Gastroesophageal sphincter (tissue), 3 donors: ENCODE data around the gene WBP4.

Experiments used
- EP300 ChIP-seq: sonication (generic); formaldehyde crosslinking; IDR thresholded peaks from one replicate; pipeline ENCODE4 v1.6.1; 2017; ENCODE audit warnings: antibody characterized with exemption, mild to moderate bottlenecking
- POLR2A ChIP-seq, 2 donors: fragments of 450-650 bp; IDR thresholded peaks; one replicate each; pipeline ENCODE4 v1.6.1; 2017; ENCODE audit warnings: antibody characterized with exemption in 2 of 2, mild to moderate bottlenecking in 2 of 2, moderate library complexity in 1 of 2
- POLR2AphosphoS5 ChIP-seq: sonication (generic); formaldehyde crosslinking; IDR thresholded peaks from one replicate; pipeline ENCODE4 v1.6.1; 2017; ENCODE audit warnings: antibody characterized with exemption
- TF ChIP-seq, protein P1 (sequence below), 4 experiments: fragments of 200-600 bp in 2 of 4; fragments of 450-650 bp in 2 of 4; sonication (generic) in 1 of 4; IDR thresholded peaks; one replicate each; pipeline ENCODE4 v1.5.1; 2017 to 2019; ENCODE audit warnings: antibody characterized with exemption in 4 of 4, mild to moderate bottlenecking in 2 of 4, moderate library complexity in 2 of 4

DNA sequence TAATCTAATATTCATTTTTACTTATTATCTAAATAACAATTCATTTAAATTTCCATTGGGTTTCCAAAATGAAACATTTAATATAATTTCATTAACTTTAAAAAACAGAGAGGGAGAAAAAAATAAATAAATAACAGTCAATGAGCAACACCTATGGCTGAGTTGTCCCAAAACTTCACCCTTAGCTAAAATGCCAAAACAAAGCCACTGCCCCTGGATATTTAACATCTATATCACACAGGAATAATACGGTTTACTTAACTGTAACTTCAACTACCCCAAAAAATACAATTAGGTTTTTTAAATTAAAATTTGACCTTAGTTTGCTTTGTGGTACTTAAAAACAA lies 42.7 kb upstream of the WBP4 start:
- TF ChIP-seq, protein P1, sequence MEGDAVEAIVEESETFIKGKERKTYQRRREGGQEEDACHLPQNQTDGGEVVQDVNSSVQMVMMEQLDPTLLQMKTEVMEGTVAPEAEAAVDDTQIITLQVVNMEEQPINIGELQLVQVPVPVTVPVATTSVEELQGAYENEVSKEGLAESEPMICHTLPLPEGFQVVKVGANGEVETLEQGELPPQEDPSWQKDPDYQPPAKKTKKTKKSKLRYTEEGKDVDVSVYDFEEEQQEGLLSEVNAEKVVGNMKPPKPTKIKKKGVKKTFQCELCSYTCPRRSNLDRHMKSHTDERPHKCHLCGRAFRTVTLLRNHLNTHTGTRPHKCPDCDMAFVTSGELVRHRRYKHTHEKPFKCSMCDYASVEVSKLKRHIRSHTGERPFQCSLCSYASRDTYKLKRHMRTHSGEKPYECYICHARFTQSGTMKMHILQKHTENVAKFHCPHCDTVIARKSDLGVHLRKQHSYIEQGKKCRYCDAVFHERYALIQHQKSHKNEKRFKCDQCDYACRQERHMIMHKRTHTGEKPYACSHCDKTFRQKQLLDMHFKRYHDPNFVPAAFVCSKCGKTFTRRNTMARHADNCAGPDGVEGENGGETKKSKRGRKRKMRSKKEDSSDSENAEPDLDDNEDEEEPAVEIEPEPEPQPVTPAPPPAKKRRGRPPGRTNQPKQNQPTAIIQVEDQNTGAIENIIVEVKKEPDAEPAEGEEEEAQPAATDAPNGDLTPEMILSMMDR (IDR thresholded peaks at IDR 0.05): no peak
- TF ChIP-seq POLR2AphosphoS5 (no peak), EP300 (no peak), POLR2A (IDR thresholded peaks at IDR 0.05) (no peak)
